ENCODE results near the gene SAAL1. TPM values are rescaled to one million over a fixed set of nuclear protein-coding genes. Genes with fewer than 3 reads are reported as not detected.

SAAL1 gene
- total RNA-seq, 1 donor from 2014 or later: 27.1 TPM

Other genes with a start within 250 kb of the SAAL1 start
- gene SERGEF, start 93.0 kb downstream of the SAAL1 start, total RNA-seq: 28.8 and 31.5 TPM in 2 replicates
- 0.56 and 0.73 TPM in 2 replicates for gene TPH1, start 59.8 kb downstream of the SAAL1 start, total RNA-seq
- gene MRGPRX3, start 26.5 kb upstream of the SAAL1 start, total RNA-seq: not detected in 2 replicates
- not detected in 2 replicates for gene MRGPRX4, start 66.8 kb upstream of the SAAL1 start, total RNA-seq
- gene SAA4, start 130.7 kb upstream of the SAAL1 start, total RNA-seq: not detected in 2 replicates
- 0.27 TPM in 1 of 2 replicates, not detected in the other for gene SAA2, start 142.6 kb upstream of the SAAL1 start, total RNA-seq
- gene SAA1, start 160.2 kb upstream of the SAAL1 start, total RNA-seq: not detected in 2 replicates
- 21.8 and 23.3 TPM in 2 replicates for gene HPS5, start 216.1 kb upstream of the SAAL1 start, total RNA-seq
- gene GTF2H1, start 216.5 kb upstream of the SAAL1 start, total RNA-seq: 62.9 and 63.1 TPM in 2 replicates